Karpas-422 (cell line): Measurements from ENCODE around the gene ABCA1. TPM values are rescaled to one million over a fixed set of nuclear protein-coding genes. Genes with fewer than 3 reads are reported as not detected.

Experiments
- DNase-seq: peaks from one replicate; pipeline ENCODE4 v3.0.0-alpha.2; 2015
- H2AFZ ChIP-seq: fragments of 200-600 bp; sonication (generic); 2 replicates; pipeline ENCODE4 v1.6.1; 2014; ENCODE audit warnings: antibody characterized with exemption, low read length, mixed read lengths
- H3K27ac ChIP-seq: fragments of 200-600 bp; sonication (generic); 2 replicates; pipeline ENCODE4 v1.5.1; 2014; ENCODE audit warnings: mild to moderate bottlenecking, low read length, moderate library complexity
- H3K27me3 ChIP-seq: fragments of 200-600 bp; sonication (generic); 2 replicates; pipeline ENCODE4 v1.6.1; 2014; ENCODE audit warnings: low read length, mixed read lengths
- H3K36me3 ChIP-seq: fragments of 200-600 bp; sonication (generic); 2 replicates; pipeline ENCODE4 v1.6.1; 2014; ENCODE audit warnings: low read length, mixed read lengths; ENCODE audit not compliant: insufficient read depth
- H3K4me1 ChIP-seq: fragments of 200-600 bp; sonication (generic); 2 replicates; pipeline ENCODE4 v1.6.1; 2014; ENCODE audit warnings: mild to moderate bottlenecking, low read length, mixed read lengths
- H3K4me2 ChIP-seq: fragments of 200-600 bp; sonication (generic); 2 replicates; pipeline ENCODE4 v1.6.1; 2014; ENCODE audit warnings: low read length, low read depth, mild to moderate bottlenecking; ENCODE audit not compliant: poor library complexity, severe bottlenecking
- H3K4me3 ChIP-seq: fragments of 200-600 bp; sonication (generic); 2 replicates; pipeline ENCODE4 v1.5.1; 2014; ENCODE audit warnings: mild to moderate bottlenecking, antibody characterized with exemption, low read length, mixed read lengths
- H3K79me2 ChIP-seq: fragments of 200-600 bp; sonication (generic); 2 replicates; pipeline ENCODE4 v1.6.1; 2014; ENCODE audit warnings: mild to moderate bottlenecking, low read length, mixed read lengths
- H3K9ac ChIP-seq: fragments of 200-600 bp; sonication (generic); 2 replicates; pipeline ENCODE4 v1.6.0; 2014; ENCODE audit warnings: low read length
- H3K9me2 ChIP-seq: fragments of 200-600 bp; sonication (generic), shearing (Covaris generic); replicated peaks from 2 replicates; pipeline ENCODE4 v1.6.0; 2014; ENCODE audit warnings: mild to moderate bottlenecking, low read length, moderate library complexity; ENCODE audit not compliant: insufficient read depth
- H3K9me3 ChIP-seq: fragments of 300-700, 200-600 bp; sonication (generic); 2 replicates; pipeline ENCODE4 v1.6.1; 2014; ENCODE audit warnings: low read length, mixed read lengths
- H4K20me1 ChIP-seq: fragments of 200-600 bp; sonication (generic); 2 replicates; pipeline ENCODE4 v1.6.1; 2014; ENCODE audit warnings: mild to moderate bottlenecking, antibody characterized with exemption, low read length, low read depth; ENCODE audit not compliant: insufficient read depth
- total RNA-seq: library from RNA; depleted of rRNA; stranded (reverse); fragments of >200 nt; shearing (Covaris generic); gene quantifications from 2 replicates; pipeline ENCODE4 v1.2.3, GENCODE V29; 2014; ENCODE audit warnings: low replicate concordance

The ABCA1 gene
- total RNA-seq, 1 experiment from 2014 or later: 4.7 TPM

DNA sequence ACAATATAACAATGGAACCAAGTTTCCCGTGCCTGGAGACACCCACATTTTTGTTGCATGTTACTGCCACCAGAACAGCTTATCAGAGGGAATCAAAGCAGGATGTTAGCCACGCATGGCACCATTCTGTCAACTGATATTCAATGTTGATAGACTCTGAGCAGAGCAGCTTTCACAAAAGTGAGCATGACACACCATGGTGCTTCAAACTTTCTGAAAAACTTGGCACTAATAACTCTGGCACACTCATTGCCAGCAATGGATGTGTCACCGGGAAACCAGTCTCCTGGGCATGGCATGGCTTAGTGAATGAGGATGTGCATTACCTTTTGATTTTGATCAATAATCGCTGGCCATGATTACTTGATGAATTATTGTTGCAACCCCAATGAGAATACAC, 144.4 kb downstream of the ABCA1 start:
- H2AFZ ChIP-seq: no peak overlapping the region
- H3K4me1 ChIP-seq: peaks cover 4% of the 10 kb centered on the region; the same call in 1 of the 2 replicates
- H3K27me3 ChIP-seq: no peaks in the 10 kb centered on the region
- no peaks in the 10 kb centered on the region for H4K20me1 ChIP-seq
- no peaks in the 10 kb centered on the region for H3K36me3 ChIP-seq
- no peak overlapping the region for H3K4me3 ChIP-seq
- no peaks in the 10 kb centered on the region for H3K9me3 ChIP-seq
- H3K9ac ChIP-seq: no peak overlapping the region
- H3K27ac ChIP-seq: no peak overlapping the region
- no peak for DNase-seq
- no peaks in the 10 kb centered on the region for H3K9me2 ChIP-seq
- no peak overlapping the region for H3K4me2 ChIP-seq
- no peaks in the 10 kb centered on the region for H3K79me2 ChIP-seq

DNA sequence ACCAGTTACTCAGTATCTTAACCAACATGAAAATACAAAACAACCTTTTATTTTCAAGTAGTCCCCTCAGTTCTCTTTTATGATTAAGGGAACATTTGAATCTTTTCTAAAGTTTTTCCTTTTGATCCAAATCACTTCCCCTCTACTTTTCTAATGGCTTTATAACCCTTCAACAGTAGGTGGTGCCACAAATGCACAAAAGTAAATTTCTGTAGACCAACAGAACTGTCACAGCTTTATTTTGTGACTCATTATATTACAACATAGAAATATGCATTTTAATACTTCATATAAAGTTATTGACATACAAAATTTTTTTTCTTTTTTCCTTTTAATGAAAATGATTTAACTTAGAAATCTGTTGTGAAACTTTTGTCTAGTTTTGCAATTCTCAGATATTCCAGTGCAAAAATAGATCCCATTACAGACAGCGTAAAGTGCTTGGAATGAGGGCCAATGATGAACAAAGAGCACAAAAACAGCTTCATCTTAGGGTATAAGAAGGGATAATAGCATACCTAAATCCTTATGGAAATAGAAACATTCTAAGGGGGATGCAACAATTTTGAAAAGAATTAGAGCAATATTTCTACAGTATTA, 147.1 kb downstream of the ABCA1 start:
- H2AFZ ChIP-seq: no peak overlapping the region
- no peak overlapping the region for H3K4me2 ChIP-seq
- peak; percentile 74 for DNase-seq
- no peaks in the 10 kb centered on the region for H3K27me3 ChIP-seq
- no peaks in the 10 kb centered on the region for H3K9me3 ChIP-seq
- H3K9ac ChIP-seq: no peak overlapping the region
- H3K27ac ChIP-seq: no peak overlapping the region
- peaks cover 13% of the 10 kb centered on the region for H3K4me1 ChIP-seq
- no peak overlapping the region for H3K4me3 ChIP-seq
- H3K79me2 ChIP-seq: no peaks in the 10 kb centered on the region
- no peaks in the 10 kb centered on the region for H3K36me3 ChIP-seq
- no peaks in the 10 kb centered on the region for H4K20me1 ChIP-seq
- H3K9me2 ChIP-seq: no peaks in the 10 kb centered on the region

DNA sequence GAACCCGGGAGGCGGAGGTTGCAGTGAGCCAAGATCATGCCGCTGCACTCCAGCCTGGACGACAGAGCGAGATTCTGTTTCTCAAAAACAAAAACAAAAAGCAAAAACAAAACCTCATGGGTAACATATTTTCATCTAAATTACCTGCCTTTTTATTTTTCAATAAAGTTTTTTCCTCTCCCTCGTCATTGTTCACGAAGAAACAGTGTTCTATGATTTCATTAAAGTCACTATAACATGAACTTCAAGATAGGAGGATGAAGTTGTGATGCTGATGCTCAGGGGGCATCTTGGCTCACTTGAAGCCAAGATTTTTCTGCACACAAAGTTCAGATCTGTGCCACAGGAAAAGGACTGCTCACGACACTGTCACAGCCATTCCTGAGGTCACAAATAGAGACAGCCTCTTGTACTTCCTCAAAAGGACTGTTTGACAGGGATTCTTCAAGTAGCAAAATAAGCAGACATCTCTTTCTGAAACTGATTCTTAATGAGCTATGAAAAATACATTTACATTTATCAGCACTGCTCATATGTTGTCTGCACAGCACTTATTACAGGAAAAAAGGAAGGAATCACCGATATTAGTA, 147.9 kb downstream of the ABCA1 start:
- no peak overlapping the region for H3K9ac ChIP-seq
- no peak for DNase-seq
- H3K9me3 ChIP-seq: no peaks in the 10 kb centered on the region
- no peaks in the 10 kb centered on the region for H3K27me3 ChIP-seq
- no peaks in the 10 kb centered on the region for H3K9me2 ChIP-seq
- no peaks in the 10 kb centered on the region for H3K36me3 ChIP-seq
- H3K79me2 ChIP-seq: no peaks in the 10 kb centered on the region
- H4K20me1 ChIP-seq: no peaks in the 10 kb centered on the region
- no peak overlapping the region for H3K27ac ChIP-seq
- H3K4me1 ChIP-seq: peaks cover 21% of the 10 kb centered on the region
- no peak overlapping the region for H2AFZ ChIP-seq
- no peak overlapping the region for H3K4me3 ChIP-seq
- H3K4me2 ChIP-seq: no peak overlapping the region

DNA sequence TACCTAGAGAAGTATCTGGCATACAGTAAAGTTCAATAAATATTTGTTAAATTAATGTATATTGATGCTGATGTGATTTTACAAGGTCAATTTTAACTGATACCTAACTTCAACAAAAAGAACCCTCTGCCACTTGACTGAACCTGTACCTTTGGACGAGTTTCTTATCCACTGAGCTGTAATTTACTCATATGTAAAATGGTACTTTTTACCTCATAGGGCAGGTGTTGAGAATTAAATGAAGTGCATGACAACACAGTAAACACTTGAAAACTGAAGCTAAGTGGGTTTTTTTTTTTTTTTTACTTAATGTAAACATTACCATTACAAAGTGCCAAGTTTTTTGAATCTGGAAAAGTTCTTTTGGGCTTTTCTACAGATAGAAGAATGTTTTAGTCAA, 148.6 kb downstream of the ABCA1 start:
- peaks cover 27% of the 10 kb centered on the region for H3K4me1 ChIP-seq
- no peaks in the 10 kb centered on the region for H3K9me2 ChIP-seq
- H3K9me3 ChIP-seq: no peaks in the 10 kb centered on the region

DNA sequence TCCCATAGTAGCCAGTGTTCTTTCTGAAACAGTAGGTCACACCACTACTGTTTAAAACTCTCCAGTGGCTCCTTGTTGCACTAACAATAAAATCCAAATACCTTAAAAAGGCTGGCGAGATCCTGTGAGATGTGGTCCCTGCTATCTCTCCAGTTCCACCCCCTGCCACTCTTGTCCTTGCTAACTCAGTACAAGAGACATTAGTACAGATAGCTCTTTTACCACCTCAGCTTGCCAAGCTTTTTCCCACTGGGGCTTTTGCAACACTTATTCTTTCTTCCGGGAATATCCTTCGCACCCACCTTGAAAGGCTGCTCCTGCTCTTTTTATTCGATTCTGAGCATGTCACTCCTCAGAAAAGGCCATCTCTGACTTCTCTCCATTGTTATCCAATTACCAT, 149.2 kb downstream of the ABCA1 start:
- Histone ChIP-seq H3K9me2 (no peaks in the 10 kb centered on the region), H3K9me3 (no peaks in the 10 kb centered on the region), H3K4me2 (no peak overlapping the region), H3K27ac (no peak overlapping the region), H3K4me3 (no peak overlapping the region), H3K4me1 (peaks cover 32% of the 10 kb centered on the region), H2AFZ (no peak overlapping the region), H3K36me3 (no peaks in the 10 kb centered on the region), H3K79me2 (no peaks in the 10 kb centered on the region), H3K9ac (no peak overlapping the region), H3K27me3 (no peaks in the 10 kb centered on the region), H4K20me1 (no peaks in the 10 kb centered on the region)
- no peak for DNase-seq

More for the DNA sequence above, 148.6 kb downstream of the ABCA1 start:
- DNase-seq: no peak
- Histone ChIP-seq H4K20me1 (no peaks in the 10 kb centered on the region), H3K36me3 (no peaks in the 10 kb centered on the region), H3K27ac (no peak overlapping the region), H3K79me2 (no peaks in the 10 kb centered on the region), H3K4me3 (no peak overlapping the region), H2AFZ (no peak overlapping the region), H3K4me2 (no peak overlapping the region), H3K27me3 (no peaks in the 10 kb centered on the region), H3K9ac (no peak overlapping the region)

DNA sequence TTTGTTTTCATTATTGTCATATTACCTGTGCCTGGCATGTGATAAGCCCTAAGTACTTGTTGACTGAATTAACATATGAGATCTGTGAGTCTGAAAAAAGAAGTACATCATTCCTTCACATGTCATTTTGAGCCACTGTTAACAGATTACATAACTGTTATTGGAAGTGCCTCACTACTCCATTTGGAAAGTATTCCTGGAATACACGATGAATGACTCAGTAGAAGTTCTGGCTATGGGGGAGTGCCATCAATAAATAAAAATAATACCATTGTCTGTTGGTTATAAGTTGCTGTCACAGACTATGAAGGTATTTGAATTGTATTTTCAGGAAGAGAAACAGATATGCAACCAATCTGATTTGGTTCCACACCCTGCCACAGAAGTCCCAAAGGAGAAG, 151.2 kb downstream of the ABCA1 start:
- Histone ChIP-seq H3K4me1 (peaks cover 52% of the 10 kb centered on the region), H3K27me3 (no peaks in the 10 kb centered on the region), H3K9ac (no peak overlapping the region), H3K79me2 (no peaks in the 10 kb centered on the region), H2AFZ (no peak overlapping the region), H3K9me2 (no peaks in the 10 kb centered on the region), H3K9me3 (no peaks in the 10 kb centered on the region), H4K20me1 (no peaks in the 10 kb centered on the region), H3K4me2 (no peak overlapping the region), H3K36me3 (no peaks in the 10 kb centered on the region), H3K27ac (no peak overlapping the region), H3K4me3 (no peak overlapping the region)
- no peak for DNase-seq

DNA sequence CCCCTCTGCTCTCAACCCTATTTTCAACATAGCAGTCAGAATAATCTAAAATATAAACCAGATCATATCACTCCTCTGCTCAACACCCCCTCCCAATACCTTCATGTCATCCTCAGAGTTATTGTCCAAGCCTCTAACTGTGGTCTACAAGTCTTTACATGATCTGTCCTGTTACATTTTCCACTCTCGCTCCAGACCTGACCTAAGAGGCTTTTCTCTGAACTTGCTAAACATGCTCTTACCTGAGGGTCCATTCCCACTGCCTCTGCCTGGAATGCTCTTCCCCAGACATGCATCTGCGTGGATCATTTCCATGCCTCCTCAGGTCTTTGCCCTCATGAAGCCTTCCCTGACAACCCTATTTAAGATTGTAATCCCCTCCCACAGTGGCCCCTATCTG, 152.0 kb downstream of the ABCA1 start:
- no peak overlapping the region for H3K27ac ChIP-seq
- H3K27me3 ChIP-seq: no peaks in the 10 kb centered on the region
- H3K9ac ChIP-seq: no peak overlapping the region
- no peak overlapping the region for H3K4me2 ChIP-seq
- no peaks in the 10 kb centered on the region for H3K9me2 ChIP-seq
- no peak for DNase-seq
- no peaks in the 10 kb centered on the region for H4K20me1 ChIP-seq
- no peak overlapping the region for H2AFZ ChIP-seq
- no peaks in the 10 kb centered on the region for H3K36me3 ChIP-seq
- no peak overlapping the region for H3K4me3 ChIP-seq
- H3K9me3 ChIP-seq: no peaks in the 10 kb centered on the region
- H3K79me2 ChIP-seq: no peaks in the 10 kb centered on the region
- peaks cover 54% of the 10 kb centered on the region for H3K4me1 ChIP-seq

DNA sequence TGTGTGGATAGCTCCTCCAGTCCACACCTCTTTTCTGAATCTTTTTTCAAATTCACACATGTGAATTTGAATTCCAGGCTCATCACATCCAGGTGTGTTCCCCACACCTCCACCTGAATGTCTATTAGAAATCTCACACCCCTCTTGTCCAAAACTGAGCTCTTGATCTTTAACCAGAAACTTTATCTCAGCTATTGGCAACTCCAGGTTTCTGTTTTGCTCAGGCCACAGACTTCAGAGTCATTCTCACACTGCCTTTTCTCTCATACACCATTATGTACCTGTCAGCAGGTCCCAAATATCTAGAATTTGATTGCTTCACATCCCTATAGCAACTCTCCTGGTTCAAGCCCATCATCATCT, 152.4 kb downstream of the ABCA1 start:
- Histone ChIP-seq H3K9ac (no peak overlapping the region), H4K20me1 (no peaks in the 10 kb centered on the region), H3K4me1 (peaks cover 54% of the 10 kb centered on the region), H3K79me2 (no peaks in the 10 kb centered on the region), H3K36me3 (no peaks in the 10 kb centered on the region), H2AFZ (peak overlapping the region; percentile 65; the same call in 1 of the 2 replicates), H3K4me3 (no peak overlapping the region), H3K9me3 (no peaks in the 10 kb centered on the region), H3K27ac (no peak overlapping the region), H3K9me2 (no peaks in the 10 kb centered on the region), H3K4me2 (no peak overlapping the region), H3K27me3 (no peaks in the 10 kb centered on the region)
- DNase-seq: no peak
